Heart left ventricle (tissue), 13 donors: ENCODE data around the gene AFF1.

Experiments used
- POLR2A ChIP-seq, 2 donors: fragments of 450-650 bp; IDR thresholded peaks; one replicate each; pipeline ENCODE4 v1.6.1; 2017; ENCODE audit warnings: antibody characterized with exemption in 2 of 2, mild to moderate bottlenecking in 2 of 2, moderate library complexity in 2 of 2
- TF ChIP-seq, protein P1 (sequence below), 12 donors: fragments of 200-600 bp; sonication (generic) in 4 of 12; IDR thresholded peaks; one replicate each; pipeline versions ENCODE4 v1.5.0 to v1.8.0; 2018 to 2022; ENCODE audit warnings: antibody characterized with exemption in 12 of 12, mild to moderate bottlenecking in 5 of 12
- donor health status: ischemic (EF 13 %, LVEDD 7.1; RV severe dilation, severe dysfunction).
- donor health status: DM: no; HTN: yes; CAD: no.
- donor health status: DM: no; HTN: no; CAD: no.
- donor health status: ischemic (EF 25% LVEDD 6.9; RV normal size, moderate dysfunction).
- donor health status: ischemic (EF 25% LVEDD 5.7; RV mildly dilated, moderate dysfunction).
- donor health status: ischemic (EF 35%, LVEDD 5.7; RV mildly dilated, moderate dysfunction).
- donor health status: nonischemic (EF 11% LVEDD 7.7; RV severe dilation, severe dysfunction).
- donor health status: DM: yes; HTN: yes; CAD: no.
- donor health status: PGD.
- donor health status: ischemic (EF 29% LVEDD 5.4; RV normal size, mild dysfunction).
- donor health status: nonischemic (EF 23%, LVEDD 6.1; RV moderate dilation, normal function).

- TF ChIP-seq, protein P1, sequence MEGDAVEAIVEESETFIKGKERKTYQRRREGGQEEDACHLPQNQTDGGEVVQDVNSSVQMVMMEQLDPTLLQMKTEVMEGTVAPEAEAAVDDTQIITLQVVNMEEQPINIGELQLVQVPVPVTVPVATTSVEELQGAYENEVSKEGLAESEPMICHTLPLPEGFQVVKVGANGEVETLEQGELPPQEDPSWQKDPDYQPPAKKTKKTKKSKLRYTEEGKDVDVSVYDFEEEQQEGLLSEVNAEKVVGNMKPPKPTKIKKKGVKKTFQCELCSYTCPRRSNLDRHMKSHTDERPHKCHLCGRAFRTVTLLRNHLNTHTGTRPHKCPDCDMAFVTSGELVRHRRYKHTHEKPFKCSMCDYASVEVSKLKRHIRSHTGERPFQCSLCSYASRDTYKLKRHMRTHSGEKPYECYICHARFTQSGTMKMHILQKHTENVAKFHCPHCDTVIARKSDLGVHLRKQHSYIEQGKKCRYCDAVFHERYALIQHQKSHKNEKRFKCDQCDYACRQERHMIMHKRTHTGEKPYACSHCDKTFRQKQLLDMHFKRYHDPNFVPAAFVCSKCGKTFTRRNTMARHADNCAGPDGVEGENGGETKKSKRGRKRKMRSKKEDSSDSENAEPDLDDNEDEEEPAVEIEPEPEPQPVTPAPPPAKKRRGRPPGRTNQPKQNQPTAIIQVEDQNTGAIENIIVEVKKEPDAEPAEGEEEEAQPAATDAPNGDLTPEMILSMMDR (IDR thresholded peaks at IDR 0.05): no peak
- no peak for TF ChIP-seq POLR2A (IDR thresholded peaks at IDR 0.05)
Observed at GRCh38 chr4:86999136-86999643, 64.4 kb downstream of the AFF1 start.
